ENCODE measurements around the gene NADK. TPM values are rescaled to one million over a fixed set of nuclear protein-coding genes. Genes with fewer than 3 reads are reported as not detected.

Gene NADK
- 39.4 and 43.7 TPM in 2 replicates for total RNA-seq

GRCh38 chr1:1777950-1778662 is at the start of gene NADK:
Gene NADK (minus strand): TSS chr1:1778470. CDS start chr1:1765406, 13,064 bp downstream.

DNA sequence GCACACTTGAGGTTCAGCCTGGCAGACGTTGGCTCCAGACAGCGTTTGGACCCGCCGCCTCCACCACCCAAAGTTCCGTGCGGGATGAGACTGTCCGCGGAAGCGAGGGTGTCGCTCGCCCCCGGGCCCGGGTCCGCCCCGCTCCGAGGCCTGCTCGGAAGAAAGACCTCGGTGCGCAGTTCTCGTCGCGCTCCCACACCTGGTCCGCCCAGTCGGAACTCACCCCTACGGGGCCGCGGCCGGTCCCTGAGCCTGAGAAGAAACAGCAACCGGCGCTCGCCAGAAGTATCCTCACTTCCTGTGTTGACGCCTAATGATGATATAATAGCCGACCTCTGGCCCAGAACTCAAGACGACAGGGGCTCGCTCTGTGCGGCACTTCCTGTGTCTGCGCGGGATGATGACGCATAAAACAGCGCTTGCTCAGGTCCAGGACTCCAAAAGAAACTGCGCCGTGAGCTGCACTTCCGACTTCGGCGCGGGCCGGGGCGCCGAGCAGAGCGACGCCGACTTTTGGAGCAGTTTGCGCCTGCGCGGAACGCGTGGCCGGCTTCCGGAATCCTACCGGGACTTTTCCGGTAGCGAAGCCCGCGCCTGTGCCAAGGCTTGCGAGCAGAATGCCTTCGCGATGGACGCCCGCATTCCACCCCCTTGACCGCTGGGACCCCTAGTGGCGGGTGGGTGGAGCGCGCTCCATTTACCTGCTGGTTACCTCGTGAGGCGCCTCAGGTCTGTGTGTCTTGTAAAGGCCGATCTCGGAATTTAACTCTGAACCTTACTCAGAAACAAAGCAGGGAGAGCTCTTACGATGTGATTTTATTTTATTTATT is 54.0 kb downstream of the NADK start, which contains the start of gene CDK11A:
TSS of gene CDK11A (minus strand) at position 323 of the 830 bp plus-strand sequence. CDS start 1,539 bp downstream, outside the sequence.

Other genes starting within 250 kb of the NADK start
- gene TMEM240, start 237.8 kb downstream of the NADK start, total RNA-seq, result 3.0 and 4.0 TPM in 2 replicates
- 115 and 136 TPM in 2 replicates for gene SSU72, start 203.6 kb downstream of the NADK start, total RNA-seq
- gene FNDC10, start 178.3 kb downstream of the NADK start, total RNA-seq, result 3.1 and 3.4 TPM in 2 replicates
- gene MIB2, start 163.0 kb downstream of the NADK start, total RNA-seq, result 21.7 and 23.6 TPM in 2 replicates
- gene MMP23B, start 146.3 kb downstream of the NADK start, total RNA-seq, result 10.3 and 10.4 TPM in 2 replicates
- gene CDK11B, start 119.5 kb downstream of the NADK start, total RNA-seq, result 14.3 and 16.5 TPM in 2 replicates
- gene SLC35E2B, start 85.7 kb downstream of the NADK start, total RNA-seq, result 30.5 and 30.6 TPM in 2 replicates
- 7.4 and 15.1 TPM in 2 replicates for gene CDK11A, start 54.1 kb downstream of the NADK start, total RNA-seq
- 138 and 140 TPM in 2 replicates for gene GNB1, start 112.6 kb upstream of the NADK start, total RNA-seq
- gene CALML6, start 136.8 kb upstream of the NADK start, total RNA-seq, result not detected in 2 replicates
- gene TMEM52, start 140.8 kb upstream of the NADK start, total RNA-seq, result 1.3 and 1.8 TPM in 2 replicates
- not detected in 2 replicates for gene CFAP74, start 225.3 kb upstream of the NADK start, total RNA-seq
- gene GABRD, start 240.9 kb upstream of the NADK start, total RNA-seq, result not detected in 2 replicates

Data from bronchus fibroblast of lung (primary cell).